ENCODE results near the gene MISP. TPM values are rescaled to one million over a fixed set of nuclear protein-coding genes. Genes with fewer than 3 reads are reported as not detected.

The MISP gene
- total and polyA plus RNA-seq, 2 experiments from 2014 or later: 0.27 to 0.28 TPM

- Mint-ChIP-seq H3K4me3 (no peak overlapping the region), H3K36me3 (ENCODE audit: low read depth) (peaks cover 4% of the 10 kb centered on the region; the same call in 1 of the 3 replicates), H3K9me3 (peaks cover 10% of the 10 kb centered on the region; the same call in 2 of the 3 replicates), H3K4me1 (peaks cover 7% of the 10 kb centered on the region; the same call in 1 of the 3 replicates), H3K27ac (no peak overlapping the region), H3K27me3 (ENCODE audit: insufficient read depth, low read depth, poor library complexity) (peaks cover 8% of the 10 kb centered on the region)
- TF ChIP-seq EZH2phosphoT487 (IDR thresholded peaks at IDR 0.05; ENCODE audit: unreplicated experiment): no peak
- TF ChIP-seq CREB1 (CRISPR knock-in tag; IDR thresholded peaks at IDR 0.05; ENCODE audit: low read depth): no peak
- TF ChIP-seq ZNF331 (CRISPR knock-in tag; IDR thresholded peaks at IDR 0.05; ENCODE audit: low read depth): no peak
- no peak for TF ChIP-seq CTCF (conservative IDR thresholded peaks at IDR 0.05; ENCODE audit: low read depth in 2 of 2)
- TF ChIP-seq NANOG (IDR thresholded peaks at IDR 0.05; ENCODE audit: borderline replicate concordance): no peak
- no peak for TF ChIP-seq JUNB (IDR thresholded peaks at IDR 0.05; ENCODE audit: unreplicated experiment)
- TF ChIP-seq STAT1 (IDR thresholded peaks at IDR 0.05; ENCODE audit: unreplicated experiment): no peak
- no peak for TF ChIP-seq ETS1 (IDR thresholded peaks at IDR 0.05)
- no peak for TF ChIP-seq ZNF114 (CRISPR knock-in tag; IDR thresholded peaks at IDR 0.05)
- TF ChIP-seq ZNF462 (CRISPR knock-in tag; IDR thresholded peaks at IDR 0.05): no peak
- TF ChIP-seq POLR2AphosphoS5 (IDR thresholded peaks at IDR 0.05; ENCODE audit: low read depth): no peak
- no peak for TF ChIP-seq REST (IDR thresholded peaks at IDR 0.05; ENCODE audit: unreplicated experiment)
- no peak for TF ChIP-seq EZH2 (IDR thresholded peaks at IDR 0.05; ENCODE audit: low read depth, unreplicated experiment)
- H3K4me1 ChIP-seq (ENCODE audit: insufficient read depth): peaks cover 5% of the 10 kb centered on the region; the same call in 1 of the 2 replicates
- peak overlapping the region; percentile 45; the same call in 1 of the 2 replicates for H3K4me3 ChIP-seq
- no peaks in the 10 kb centered on the region for H3K36me3 ChIP-seq (ENCODE audit: insufficient read depth)
- no peak overlapping the region for H2AFZ ChIP-seq
- DNase-seq (ENCODE audit: low spot score): peak; percentile 49
- H3K79me2 ChIP-seq (replicated peaks; ENCODE audit: insufficient read depth): no peaks in the 10 kb centered on the region
- no peaks in the 10 kb centered on the region for H3F3A ChIP-seq (replicated peaks; ENCODE audit: low read depth)
- H4K20me1 ChIP-seq (replicated peaks; ENCODE audit: insufficient read depth): no peaks in the 10 kb centered on the region; the same call in 1 of the 2 replicates
- ATAC-seq: peak; percentile 24; the same call in 2 of the 3 replicates
- H3K27me3 ChIP-seq (ENCODE audit: insufficient read depth): peaks cover 7% of the 10 kb centered on the region; the same call in 1 of the 2 replicates
- H3K4me2 ChIP-seq: peak overlapping the region; percentile 72
- no peak overlapping the region for H3K27ac ChIP-seq (ENCODE audit: low read depth)
- H3K9me2 ChIP-seq (ENCODE audit: insufficient read depth): no peaks in the 10 kb centered on the region
Observed at GRCh38 chr19:719636-720344, 31.1 kb upstream of the MISP start.
